Right lung (tissue), 5 donors: ENCODE results near the gene DECR2. TPM values are rescaled to one million over a fixed set of nuclear protein-coding genes. Genes with fewer than 3 reads are reported as not detected.

Source experiments
- DNase-seq, 2 donors: peaks; one replicate each; pipeline ENCODE4 v3.0.0-alpha.2; 2013
- polyA plus RNA-seq, 5 donors: library from polyadenylated mRNA; unstranded; fragments of 120-200 nt; gene quantifications; one replicate each; pipeline versions ENCODE4 v1.2.1 to v1.2.3, GENCODE V29; 2013; ENCODE audit warnings: inconsistent platforms in 1 of 5, low replicate concordance in 1 of 5; ENCODE audit not compliant: insufficient read length in 5 of 5, insufficient read depth in 1 of 5

The DECR2 gene
- polyA plus RNA-seq, 5 donors, result 7.9 to 27.0 (median 14.4) TPM

- DNase-seq, result no peak
Measured at GRCh38 chr16:364595-365491, 36.8 kb upstream of the DECR2 start.

- no peak for DNase-seq
Measured at GRCh38 chr16:366476-366875, 35.2 kb upstream of the DECR2 start.

- no peak for DNase-seq
Measured at GRCh38 chr16:367333-367903, 34.3 kb upstream of the DECR2 start.

- DNase-seq, result no peak
Measured at GRCh38 chr16:368388-369158, 33.1 kb upstream of the DECR2 start.

GRCh38 chr16:369275-369865, 32.3 kb upstream of the DECR2 start:
- DNase-seq, result no peak

GRCh38 chr16:369866-370436, 31.7 kb upstream of the DECR2 start:
- DNase-seq, result no peak

- DNase-seq, result peak; percentile 91 to 93
Measured at GRCh38 chr16:370443-370842, 31.2 kb upstream of the DECR2 start, which contains the start of gene MRPL28. Gene MRPL28, minus strand, starts transcription at chr16:370538. Its CDS starts 320 bp downstream, at chr16:370218.

GRCh38 chr16:370979-371514, 30.6 kb upstream of the DECR2 start:
- no peak for DNase-seq

GRCh38 chr16:371515-372301, 30.0 kb upstream of the DECR2 start:
- no peak for DNase-seq

GRCh38 chr16:372302-372983, 29.2 kb upstream of the DECR2 start:
- DNase-seq, result no peak

- DNase-seq, result no peak
Measured at GRCh38 chr16:373020-373598, 28.6 kb upstream of the DECR2 start.

GRCh38 chr16:373848-374615, 27.7 kb upstream of the DECR2 start:
- DNase-seq, result no peak

GRCh38 chr16:374616-374926, 27.1 kb upstream of the DECR2 start:
- no peak for DNase-seq

GRCh38 chr16:375212-375611, 26.5 kb upstream of the DECR2 start:
- DNase-seq, result no peak

- DNase-seq, result no peak
Measured at GRCh38 chr16:375927-376816, 25.5 kb upstream of the DECR2 start.

- DNase-seq, result no peak
Measured at GRCh38 chr16:376817-377418, 24.8 kb upstream of the DECR2 start.

GRCh38 chr16:377419-377951, 24.2 kb upstream of the DECR2 start:
- no peak for DNase-seq
